Ovary (tissue), 9 donors: ENCODE measurements around the gene HECA. TPM values are rescaled to one million over a fixed set of nuclear protein-coding genes. Genes with fewer than 3 reads are reported as not detected.
"Not testable (repeated sequence)": the region's sequence is repeated elsewhere in the genome, so short reads cannot be mapped to it uniquely, and the experiment has no call there.

Experiments
- DNase-seq, 5 donors: peaks; one replicate each; pipeline ENCODE4 v3.0.0-alpha.2; 2019 to 2020
- H3K27ac ChIP-seq, 2 donors: fragments of 200-600 bp; one replicate each; pipeline versions ENCODE4 v1.5.1 to v1.8.0; 2019 to 2022
- H3K27me3 ChIP-seq: fragments of 200-600 bp; one replicate; pipeline ENCODE4 v1.8.0; 2022
- H3K36me3 ChIP-seq: fragments of 200-600 bp; sonication (generic); one replicate; pipeline ENCODE4 v1.5.1; 2019
- H3K4me1 ChIP-seq: one replicate; pipeline ENCODE4 v1.8.1; 2013; ENCODE audit warnings: mild to moderate bottlenecking, moderate library complexity; ENCODE audit not compliant: insufficient read depth
- H3K4me3 ChIP-seq: fragments of 200-600 bp; sonication (generic); one replicate; pipeline ENCODE4 v1.5.1; 2017
- H3K9me3 ChIP-seq, 2 donors: fragments of 200-600 bp in 1 of 2; sonication (generic) in 1 of 2; one replicate each; pipeline versions ENCODE4 v1.5.1 to v1.8.1; 2013 to 2019; ENCODE audit warnings: mild to moderate bottlenecking in 1 of 2, moderate library complexity in 1 of 2
- EP300 ChIP-seq: sonication (generic); formaldehyde crosslinking; IDR thresholded peaks from one replicate; pipeline ENCODE4 v1.6.1; 2017; ENCODE audit warnings: antibody characterized with exemption
- POLR2A ChIP-seq: fragments of 450-650 bp; IDR thresholded peaks from one replicate; pipeline ENCODE4 v1.6.1; 2017; ENCODE audit warnings: antibody characterized with exemption, mild to moderate bottlenecking, moderate library complexity
- WGBS, 3 donors: extraction: QIAGEN DNeasy Blood & Tissue Kit in 1 of 3; methylation state at CpG; one replicate each; pipeline versions ENCODE4 v1.1.5 to v1.1.7; 2013 to 2017; 5-methylcytosine and 5-hydroxymethylcytosine counted together
- intact Hi-C, 4 donors: fragments of 100-400 bp; cut with DNase I; formaldehyde crosslinking; loops; one replicate each; pipeline versions ENCODE4 v1.11.0 to v1.15.1; 2022 to 2023
- polyA plus RNA-seq, 2 donors: library from polyadenylated mRNA; stranded (reverse); fragments of 200-250 nt in 1 of 2; fragments of 350-450 nt in 1 of 2; fragmentation: Illumina TruSeq in 1 of 2; extraction: RNeasy Lipid Tissue Mini Kit (QIAGEN cat#74804) in 1 of 2; gene quantifications; one replicate each; pipeline ENCODE4 v1.2.3, GENCODE V29; 2013 to 2014
- total RNA-seq, 7 donors: library from RNA; depleted of rRNA in 2 of 7; stranded (reverse); fragments of >200 nt in 2 of 7; fragmentation: NEBNext Ultra II Directional in 3 of 7; extraction: Animal tissue kit (Norgen Biotek cat#: 25700) in 3 of 7; gene quantifications; one replicate each; pipeline versions ENCODE4 v1.1.0 to v1.2.4, GENCODE V29; 2016 to 2023
- TF ChIP-seq, protein P1 (sequence below), 3 donors: fragments of 450-650 bp in 2 of 3; fragments of 200-600 bp in 1 of 3; IDR thresholded peaks; one replicate each; pipeline versions ENCODE4 v1.5.1 to v1.8.0; 2016 to 2022; ENCODE audit warnings: antibody characterized with exemption in 3 of 3, mild to moderate bottlenecking in 1 of 3
- donor health status: DM: no; HTN: no; CAD: no; lungs with moderate emphysema.
- donor health status: DM: no; HTN: no; CAD: no.
- donor health status: Bipolar disorder and iron deficiency.
- donor health status: DM: yes; HTN: yes; CAD: no.
- donor health status: DM: no; HTN: no; CAD: no.
- donor health status: DM: yes; HTN: yes; CAD: no.

Gene HECA
- total and polyA plus RNA-seq, 9 donors, result 12.0 to 41.7 (median 21.9) TPM

DNA sequence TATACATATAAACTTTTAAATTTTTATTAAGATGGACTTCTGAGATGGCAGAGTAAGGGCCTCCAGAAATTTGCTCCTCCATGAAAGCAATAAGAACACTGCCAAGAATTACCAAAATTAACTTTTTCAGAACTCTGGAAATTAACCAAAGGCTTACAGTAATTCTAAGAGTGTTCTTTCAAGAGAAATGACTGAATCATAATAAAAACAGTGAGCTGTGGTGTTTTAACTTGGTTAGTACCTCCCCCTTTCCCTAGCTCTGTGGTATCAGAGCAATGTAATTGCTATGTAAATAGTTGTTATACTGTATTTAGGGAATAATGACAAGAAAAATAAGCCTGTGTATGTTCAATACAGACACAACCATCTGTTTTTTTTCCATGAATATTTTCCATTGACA lies 19.0 kb downstream of the HECA start:
- H3K4me1 ChIP-seq, result peaks cover 4% of the 10 kb centered on the region
- H3K36me3 ChIP-seq, result no peaks in the 10 kb centered on the region
- no peak overlapping the region for H3K27ac ChIP-seq
- H3K4me3 ChIP-seq, result no peak overlapping the region
- TF ChIP-seq EP300 (no peak), POLR2A (no peak)
- TF ChIP-seq, protein P1, sequence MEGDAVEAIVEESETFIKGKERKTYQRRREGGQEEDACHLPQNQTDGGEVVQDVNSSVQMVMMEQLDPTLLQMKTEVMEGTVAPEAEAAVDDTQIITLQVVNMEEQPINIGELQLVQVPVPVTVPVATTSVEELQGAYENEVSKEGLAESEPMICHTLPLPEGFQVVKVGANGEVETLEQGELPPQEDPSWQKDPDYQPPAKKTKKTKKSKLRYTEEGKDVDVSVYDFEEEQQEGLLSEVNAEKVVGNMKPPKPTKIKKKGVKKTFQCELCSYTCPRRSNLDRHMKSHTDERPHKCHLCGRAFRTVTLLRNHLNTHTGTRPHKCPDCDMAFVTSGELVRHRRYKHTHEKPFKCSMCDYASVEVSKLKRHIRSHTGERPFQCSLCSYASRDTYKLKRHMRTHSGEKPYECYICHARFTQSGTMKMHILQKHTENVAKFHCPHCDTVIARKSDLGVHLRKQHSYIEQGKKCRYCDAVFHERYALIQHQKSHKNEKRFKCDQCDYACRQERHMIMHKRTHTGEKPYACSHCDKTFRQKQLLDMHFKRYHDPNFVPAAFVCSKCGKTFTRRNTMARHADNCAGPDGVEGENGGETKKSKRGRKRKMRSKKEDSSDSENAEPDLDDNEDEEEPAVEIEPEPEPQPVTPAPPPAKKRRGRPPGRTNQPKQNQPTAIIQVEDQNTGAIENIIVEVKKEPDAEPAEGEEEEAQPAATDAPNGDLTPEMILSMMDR (IDR thresholded peaks at IDR 0.05), result no peak
- H3K27me3 ChIP-seq, result no peaks in the 10 kb centered on the region
- H3K9me3 ChIP-seq, result no peaks in the 10 kb centered on the region
- intact Hi-C loops, result no loop called here
- no peak for DNase-seq

DNA sequence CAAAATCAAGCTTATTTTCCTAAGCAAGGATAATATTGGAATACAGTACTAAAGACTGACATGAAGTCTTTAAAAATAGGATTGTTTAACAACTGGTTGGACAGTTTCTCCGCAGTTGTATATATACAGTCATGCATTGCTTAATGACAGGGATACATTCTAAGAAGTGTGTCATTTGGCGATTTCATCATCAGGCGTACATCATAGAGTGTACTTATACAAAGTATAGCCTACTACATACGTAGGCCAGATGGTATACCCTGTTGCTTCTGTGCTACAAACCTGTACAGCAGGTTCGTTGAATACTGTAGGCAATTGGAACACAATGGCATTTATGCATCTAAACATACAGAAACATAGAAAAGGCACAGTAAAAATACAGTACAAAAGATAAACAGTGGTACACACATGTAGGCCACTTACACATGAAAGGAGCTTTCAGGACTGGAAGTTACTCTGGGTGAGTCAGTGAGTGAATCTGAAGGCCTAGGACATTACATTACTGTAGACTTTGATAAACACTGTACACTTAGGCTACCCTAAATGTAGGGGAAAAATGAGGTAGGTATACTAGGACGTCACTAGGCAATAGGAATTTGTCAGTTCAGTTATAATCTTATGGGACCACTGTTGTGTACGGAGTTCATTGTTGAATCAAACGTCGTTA lies 20.1 kb downstream of the HECA start:
- H3K27ac ChIP-seq, result no peak overlapping the region

DNA sequence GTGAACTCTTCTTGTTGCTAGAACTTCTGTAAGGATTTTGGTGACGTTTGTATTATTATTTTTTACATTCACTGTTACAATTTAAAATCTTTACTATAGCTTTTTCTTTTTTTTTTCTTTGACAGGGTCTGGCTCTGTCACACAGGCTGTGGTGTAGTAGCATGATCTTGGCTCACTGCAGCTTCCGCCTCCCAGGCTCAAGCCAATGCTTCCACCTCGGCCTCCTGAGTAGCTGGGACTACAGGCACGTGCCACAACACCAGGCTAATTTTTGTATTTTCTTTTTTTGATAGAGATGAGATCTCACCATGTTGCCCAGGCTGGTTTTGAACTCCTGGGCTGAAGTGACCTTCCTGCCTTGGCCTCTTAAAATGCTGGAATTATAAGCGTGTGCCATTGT lies 21.2 kb downstream of the HECA start:
- no peaks in the 10 kb centered on the region for H3K9me3 ChIP-seq
- 91 to 94% (median 92%) methylated on average over 5 of the region's 5 CpGs for WGBS, 3 donors
- H3K36me3 ChIP-seq, result no peaks in the 10 kb centered on the region
- no peak for DNase-seq
- H3K27me3 ChIP-seq, result no peaks in the 10 kb centered on the region
- H3K4me1 ChIP-seq, result peaks cover 3% of the 10 kb centered on the region
- intact Hi-C loops, result no loop called here
- H3K4me3 ChIP-seq, result no peak overlapping the region
- H3K27ac ChIP-seq, result no peak overlapping the region
- TF ChIP-seq, protein P1 (IDR thresholded peaks at IDR 0.05), result no peak
- no peak for TF ChIP-seq EP300
- no peak for TF ChIP-seq POLR2A

More for the DNA sequence above, 20.1 kb downstream of the HECA start:
- Histone ChIP-seq H3K36me3 (no peaks in the 10 kb centered on the region), H3K4me1 (peaks cover 2% of the 10 kb centered on the region), H3K4me3 (no peak overlapping the region), H3K9me3 (no peaks in the 10 kb centered on the region), H3K27me3 (no peaks in the 10 kb centered on the region)
- WGBS, 3 donors, result 94 to 97% (median 96%) methylated on average over 9 of the region's 9 CpGs
- TF ChIP-seq POLR2A (no peak), EP300 (no peak)
- TF ChIP-seq, protein P1 (IDR thresholded peaks at IDR 0.05), result no peak
- DNase-seq, result no peak
- intact Hi-C loops, result no loop called here

DNA sequence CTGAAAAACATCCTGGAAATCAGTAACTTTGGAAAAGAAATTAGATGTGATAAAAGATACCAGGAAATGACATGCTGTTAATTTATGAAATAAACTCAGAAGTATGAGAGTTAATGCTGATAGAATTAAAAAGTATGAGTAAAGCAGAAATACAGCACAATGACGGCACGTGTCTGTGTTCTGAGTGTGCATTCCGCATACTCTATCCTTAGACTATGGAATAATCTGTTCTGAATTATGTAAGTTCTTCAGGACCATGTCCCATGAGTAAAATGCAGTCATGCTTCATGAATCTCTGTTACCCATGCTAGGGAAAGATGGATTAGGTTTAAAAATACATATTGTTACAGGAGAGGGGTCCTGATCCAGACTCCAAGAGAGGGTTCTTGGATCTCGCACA lies 21.7 kb downstream of the HECA start:
- 93 to 95% (median 95%) methylated on average over 4 of the region's 4 CpGs for WGBS, 3 donors
- no peak for DNase-seq
- no peak overlapping the region for H3K27ac ChIP-seq
- intact Hi-C loops, result no loop called here
- no peaks in the 10 kb centered on the region for H3K36me3 ChIP-seq
- no peaks in the 10 kb centered on the region for H3K9me3 ChIP-seq
- H3K4me3 ChIP-seq, result no peak overlapping the region
- H3K27me3 ChIP-seq, result no peaks in the 10 kb centered on the region
- no peak for TF ChIP-seq POLR2A
- TF ChIP-seq EP300, result no peak
- TF ChIP-seq, protein P1 (IDR thresholded peaks at IDR 0.05), result no peak
- H3K4me1 ChIP-seq, result peaks cover 3% of the 10 kb centered on the region

DNA sequence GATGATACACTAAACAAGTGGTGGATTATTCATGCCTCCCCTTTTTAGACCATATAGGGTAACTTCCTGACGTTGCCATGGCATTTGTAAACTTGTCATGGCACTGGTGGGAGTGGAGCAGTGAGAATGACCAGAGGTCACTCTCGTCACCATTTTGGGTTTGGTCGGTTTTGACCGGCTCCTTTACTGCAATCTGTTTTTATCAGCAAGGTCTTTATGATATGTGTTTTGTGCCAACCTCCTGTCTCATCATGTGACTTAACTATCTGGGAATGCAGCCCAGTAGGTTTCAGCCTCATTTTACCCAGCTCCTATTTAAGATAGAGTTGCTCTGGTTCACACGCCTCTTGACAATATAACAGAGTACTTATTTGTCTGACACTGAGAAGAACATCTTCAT lies 22.2 kb downstream of the HECA start:
- H3K4me1 ChIP-seq, H3K27me3 ChIP-seq, H3K36me3 ChIP-seq, DNase-seq, H3K27ac ChIP-seq, H3K9me3 ChIP-seq, H3K4me3 ChIP-seq, intact Hi-C loops: not testable (repeated sequence)
- 80 to 87% (median 83%) methylated on average over 5 of the region's 5 CpGs for WGBS, 3 donors
